MCF 10A (cell line): ENCODE data around the gene BMP6. TPM values are rescaled to one million over a fixed set of nuclear protein-coding genes. Genes with fewer than 3 reads are reported as not detected.

Source experiments
- BruUV-seq: library from RNA; stranded (reverse); fragments of 400-500 nt; replicated peaks from 2 replicates; lab custom pipeline; 2021; lab: Mats Ljungman, UMichigan
- CTCF ChIA-PET: fragments of 300-600 bp; sonication (Branson Sonifier 250); formaldehyde crosslinking; extraction: SDS; loops from one replicate; lab custom pipeline; 2021; ENCODE audit warnings: antibody characterized with exemption, inconsistent platforms; lab: Yijun Ruan, JAX
- POLR2A ChIA-PET: fragments of 300-600, 350-650 bp; sonication (Branson Sonifier 250); formaldehyde crosslinking; extraction: SDS; loops from one replicate; lab custom pipeline; 2020; ENCODE audit warnings: antibody characterized with exemption, inconsistent platforms; lab: Yijun Ruan, JAX
- DNase-seq: peaks from one replicate; pipeline ENCODE4 v3.0.0-alpha.2; 2018; ENCODE audit not compliant: unreplicated experiment
- H3K27ac Mint-ChIP-seq: one replicate; pipeline ENCODE4 v1.8.0; 2022; ENCODE audit warnings: mild to moderate bottlenecking, low read depth, mixed read lengths; ENCODE audit not compliant: unreplicated experiment
- H3K27me3 Mint-ChIP-seq: one replicate; pipeline ENCODE4 v1.8.0; 2022; ENCODE audit warnings: mixed read lengths; ENCODE audit not compliant: insufficient read depth, unreplicated experiment
- H3K36me3 Mint-ChIP-seq: one replicate; pipeline ENCODE4 v1.8.0; 2022; ENCODE audit warnings: mild to moderate bottlenecking, moderate library complexity, mixed read lengths; ENCODE audit not compliant: insufficient read depth, unreplicated experiment
- H3K4me1 Mint-ChIP-seq: one replicate; pipeline ENCODE4 v1.8.0; 2022; ENCODE audit warnings: mixed read lengths; ENCODE audit not compliant: insufficient read depth, unreplicated experiment
- H3K4me3 Mint-ChIP-seq: one replicate; pipeline ENCODE4 v1.8.0; 2022; ENCODE audit warnings: mild to moderate bottlenecking, moderate library complexity, mixed read lengths; ENCODE audit not compliant: unreplicated experiment
- H3K9me3 Mint-ChIP-seq: one replicate; pipeline ENCODE4 v1.8.0; 2022; ENCODE audit warnings: mixed read lengths; ENCODE audit not compliant: unreplicated experiment
- CTCF ChIP-seq: fragments of 200-600 bp; IDR thresholded peaks from one replicate; pipeline ENCODE4 v1.8.0; 2022; ENCODE audit warnings: antibody characterized with exemption, mild to moderate bottlenecking; ENCODE audit not compliant: unreplicated experiment
- intact Hi-C: fragments of 100-400 bp; cut with micrococcal nuclease; formaldehyde crosslinking; loops from 2 replicates; pipeline ENCODE4 v1.14.1; 2022
- total RNA-seq: library from RNA; stranded (reverse); gene quantifications from 2 replicates; pipeline ENCODE4 v1.2.3, GENCODE V29; 2022

Gene BMP6
- total RNA-seq, 1 experiment from 2014 or later: 0.12 TPM

- no peak for TF ChIP-seq CTCF
- Mint-ChIP-seq H3K27ac (no peak overlapping the region), H3K9me3 (no peaks in the 10 kb centered on the region), H3K4me1 (no peaks in the 10 kb centered on the region), H3K4me3 (no peak overlapping the region), H3K36me3 (no peaks in the 10 kb centered on the region), H3K27me3 (no peaks in the 10 kb centered on the region)
- ChIA-PET CTCF (interaction anchor here (0.6 to 1.0 kb wide), 2 partner anchors 72 to 215 kb away, joined by 3 to 4 read pairs; no protein-coding TSS in a partner anchor), POLR2A (interaction anchor here (0.5 to 1.6 kb wide), 2 partner anchors 57 to 146 kb away, joined by 3 to 6 read pairs; no protein-coding TSS in a partner anchor)
- intact Hi-C loops: no loop called here
- no peak for DNase-seq
- BruUV-seq: no TSS peak
Observed at GRCh38 chr6:7917729-7918128, 191.8 kb downstream of the BMP6 start.

- H3K27ac Mint-ChIP-seq: no peak overlapping the region
- intact Hi-C loops: no loop called here
- H3K36me3 Mint-ChIP-seq: no peaks in the 10 kb centered on the region
- no peaks in the 10 kb centered on the region for H3K27me3 Mint-ChIP-seq
- ChIA-PET POLR2A (no interaction called here), CTCF (interaction anchor here (0.6 to 1.0 kb wide), 5 partner anchors 34 to 215 kb away, joined by 3 to 4 read pairs (median 3); no protein-coding TSS in a partner anchor)
- no peak for DNase-seq
- H3K4me1 Mint-ChIP-seq: no peaks in the 10 kb centered on the region
- H3K9me3 Mint-ChIP-seq: no peaks in the 10 kb centered on the region
- no peak for TF ChIP-seq CTCF
- BruUV-seq: no TSS peak
- no peak overlapping the region for H3K4me3 Mint-ChIP-seq
Observed at GRCh38 chr6:7918403-7918802, 192.5 kb downstream of the BMP6 start.

- DNase-seq: peak; percentile 85
- H3K9me3 Mint-ChIP-seq: no peaks in the 10 kb centered on the region
- intact Hi-C loops: no loop called here
- H3K4me1 Mint-ChIP-seq: no peaks in the 10 kb centered on the region
- TF ChIP-seq CTCF: no peak
- no peak overlapping the region for H3K4me3 Mint-ChIP-seq
- H3K36me3 Mint-ChIP-seq: no peaks in the 10 kb centered on the region
- ChIA-PET POLR2A (no interaction called here), CTCF (no interaction called here)
- no TSS peak for BruUV-seq
- no peak overlapping the region for H3K27ac Mint-ChIP-seq
- H3K27me3 Mint-ChIP-seq: no peaks in the 10 kb centered on the region
Observed at GRCh38 chr6:7919871-7920270, 194.0 kb downstream of the BMP6 start.

- H3K4me3 Mint-ChIP-seq: no peak overlapping the region
- no peak overlapping the region for H3K27ac Mint-ChIP-seq
- POLR2A ChIA-PET: no interaction called here
- H3K36me3 Mint-ChIP-seq: no peaks in the 10 kb centered on the region
- CTCF ChIA-PET: no interaction called here
- no peaks in the 10 kb centered on the region for H3K4me1 Mint-ChIP-seq
- H3K27me3 Mint-ChIP-seq: no peaks in the 10 kb centered on the region
- no peak for TF ChIP-seq CTCF
- intact Hi-C loops: no loop called here
- peaks cover 5% of the 10 kb centered on the region for H3K9me3 Mint-ChIP-seq
- BruUV-seq: no TSS peak
- DNase-seq: peak; percentile 35
Observed at GRCh38 chr6:7920425-7920824, 194.5 kb downstream of the BMP6 start.
